Activated T-helper 2 cell treated with anti-CD3 and anti-CD28 coated beads, Interferon-gamma antibody, Interleukin-2, Interleukin-4, amounts not matched to agents 10 μg/mL and 5 μg/mL and 100 μg/mL, durations not matched to agents 14 hours and 24 hours and 36 hours (primary cell): Measurements from ENCODE around the gene MATR3. TPM values are rescaled to one million over a fixed set of nuclear protein-coding genes. Genes with fewer than 3 reads are reported as not detected.

ENCODE experiments used
- DNase-seq: peaks from one replicate; pipeline ENCODE4 v3.0.0; 2021; ENCODE audit warnings: low spot score
- H3K27ac Mint-ChIP-seq: one replicate; pipeline ENCODE4 v1.8.0; 2021; ENCODE audit warnings: mixed read lengths
- H3K27me3 Mint-ChIP-seq: one replicate; pipeline ENCODE4 v1.8.0; 2021; ENCODE audit warnings: low read depth, mixed read lengths
- H3K36me3 Mint-ChIP-seq: one replicate; pipeline ENCODE4 v1.8.0; 2021; ENCODE audit warnings: low read depth, mixed read lengths
- H3K4me1 Mint-ChIP-seq: one replicate; pipeline ENCODE4 v1.8.0; 2021; ENCODE audit warnings: low read depth, mixed read lengths
- H3K4me3 Mint-ChIP-seq: one replicate; pipeline ENCODE4 v1.8.0; 2021; ENCODE audit warnings: low read depth, mild to moderate bottlenecking, moderate library complexity, mixed read lengths
- H3K9me3 Mint-ChIP-seq: one replicate; pipeline ENCODE4 v1.8.0; 2021; ENCODE audit warnings: mixed read lengths
- intact Hi-C: fragments of 100-400 bp; cut with micrococcal nuclease; formaldehyde crosslinking; loops from one replicate; pipeline ENCODE4 v1.15.1; 2023
- total RNA-seq: library from RNA; stranded (reverse); gene quantifications from 2 replicates; pipeline ENCODE4 v1.2.3, GENCODE V29; 2022

MATR3 gene
- total RNA-seq, 1 donor from 2014 or later, result 259 TPM

DNA sequence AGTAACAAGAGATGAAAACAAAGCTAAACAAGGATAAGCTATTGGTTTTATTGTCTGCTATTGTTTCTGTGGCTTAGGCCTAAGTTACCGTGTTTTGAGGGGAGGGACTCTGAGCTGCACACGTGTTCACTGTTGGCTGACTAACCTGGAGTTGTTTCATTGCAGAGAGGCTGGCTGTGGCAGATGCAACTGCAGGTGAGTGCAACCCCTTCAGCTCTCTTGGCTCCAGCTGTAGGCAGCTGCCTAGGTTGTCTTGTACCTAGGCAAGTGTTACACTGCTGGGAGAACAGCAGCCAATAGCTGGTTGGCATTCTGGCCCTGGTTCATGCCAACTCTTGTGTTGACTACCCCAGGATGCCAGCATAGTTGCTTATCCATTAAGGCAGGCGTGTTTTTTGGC is 17.6 kb upstream of the MATR3 start:
- intact Hi-C loops, result loop anchor here (2.0 to 10.0 kb wide), 2 partner anchors 17 to 811 kb away; partner anchors contain the start of genes EGR1 and MATR3
- no peak for DNase-seq

DNA sequence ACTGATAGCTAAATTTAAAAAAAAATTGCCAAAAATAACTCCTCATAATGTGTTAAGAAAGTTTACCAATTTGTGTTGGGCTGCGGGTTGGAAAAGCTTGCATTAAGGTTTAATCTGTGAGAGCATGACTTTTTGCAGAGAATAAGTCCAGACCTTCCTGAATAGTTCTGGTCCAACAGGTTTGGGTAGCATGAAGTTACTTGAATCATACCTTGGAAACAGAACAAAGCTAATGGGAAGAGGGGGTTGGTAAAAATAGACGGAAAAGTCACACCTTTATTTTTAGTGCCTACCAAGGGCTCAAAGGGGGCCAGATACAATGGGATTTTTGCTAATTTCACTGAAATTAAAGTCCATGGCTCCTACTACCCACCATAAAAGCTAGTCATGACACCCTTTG is 17.1 kb upstream of the MATR3 start:
- H3K4me3 Mint-ChIP-seq, result peak overlapping the region; percentile 94
- no peaks in the 10 kb centered on the region for H3K27me3 Mint-ChIP-seq
- no peak for DNase-seq
- H3K9me3 Mint-ChIP-seq, result no peaks in the 10 kb centered on the region
- peaks cover 48% of the 10 kb centered on the region for H3K4me1 Mint-ChIP-seq
- peak overlapping the region; percentile 43 for H3K27ac Mint-ChIP-seq
- H3K36me3 Mint-ChIP-seq, result peaks cover 62% of the 10 kb centered on the region
- intact Hi-C loops, result loop anchor here (10.0 kb wide), 1 partner anchor 812 kb away; the partner anchor contains the start of gene EGR1

More for the DNA sequence above, 17.6 kb upstream of the MATR3 start:
- Mint-ChIP-seq H3K4me3 (peak overlapping the region; percentile 94), H3K4me1 (peaks cover 51% of the 10 kb centered on the region), H3K27ac (peak overlapping the region; percentile 43), H3K9me3 (no peaks in the 10 kb centered on the region), H3K27me3 (no peaks in the 10 kb centered on the region), H3K36me3 (peaks cover 61% of the 10 kb centered on the region)

DNA sequence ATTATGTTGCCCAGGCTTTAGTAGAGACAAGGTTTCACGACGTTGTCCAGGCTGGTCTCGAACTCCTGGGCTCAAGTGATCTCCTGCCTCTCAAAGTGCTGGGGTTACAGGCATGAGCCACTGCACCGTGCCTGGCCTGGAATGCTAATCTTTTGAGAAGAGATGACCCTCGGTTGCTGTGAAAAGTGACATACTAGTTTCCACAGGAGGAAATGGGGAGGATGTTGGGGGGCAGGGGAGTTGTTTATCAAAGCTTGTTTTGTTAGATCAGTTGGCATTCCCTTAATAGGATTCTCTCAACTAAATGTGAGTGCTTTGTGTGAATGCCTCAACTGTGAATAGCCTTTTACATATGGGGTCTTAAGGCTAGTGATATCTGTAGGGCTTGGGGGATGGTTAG is 16.4 kb upstream of the MATR3 start:
- Mint-ChIP-seq H3K27me3 (no peaks in the 10 kb centered on the region), H3K36me3 (peaks cover 70% of the 10 kb centered on the region), H3K9me3 (no peaks in the 10 kb centered on the region), H3K4me3 (peak overlapping the region; percentile 54), H3K4me1 (peaks cover 44% of the 10 kb centered on the region), H3K27ac (peak overlapping the region; percentile 74)
- no peak for DNase-seq
- intact Hi-C loops, result loop anchor here (10.0 kb wide), 1 partner anchor 812 kb away; the partner anchor contains the start of gene EGR1

- DNase-seq, result no peak
- no peaks in the 10 kb centered on the region for H3K9me3 Mint-ChIP-seq
- no peaks in the 10 kb centered on the region for H3K27me3 Mint-ChIP-seq
- H3K27ac Mint-ChIP-seq, result no peak overlapping the region
- H3K4me3 Mint-ChIP-seq, result no peak overlapping the region
- intact Hi-C loops, result loop anchor here (10.0 kb wide), 1 partner anchor 814 kb away; the partner anchor contains the start of gene EGR1
- peaks cover 84% of the 10 kb centered on the region for H3K36me3 Mint-ChIP-seq
- peaks cover 35% of the 10 kb centered on the region for H3K4me1 Mint-ChIP-seq
Observed at GRCh38 chr5:139278540-139279274, 14.8 kb upstream of the MATR3 start.

DNA sequence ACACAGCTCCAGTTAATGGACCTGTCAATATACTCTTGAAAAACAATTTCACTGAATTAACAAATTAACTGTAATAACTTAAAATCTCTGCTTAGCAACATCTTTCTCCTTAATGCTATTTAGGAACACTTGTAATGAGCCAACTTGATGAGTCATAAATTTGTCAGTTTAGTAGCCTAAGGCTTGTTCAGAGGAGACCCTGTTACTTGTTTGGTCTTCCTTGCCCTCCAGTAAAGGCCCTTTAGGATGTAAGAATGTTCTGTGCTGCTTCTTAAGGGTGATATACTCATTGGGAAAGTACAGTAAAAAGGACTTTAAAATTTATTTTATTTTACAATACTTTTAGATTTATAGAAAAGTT is 11.4 kb upstream of the MATR3 start:
- no peak overlapping the region for H3K27ac Mint-ChIP-seq
- H3K4me1 Mint-ChIP-seq, result peaks cover 23% of the 10 kb centered on the region
- H3K36me3 Mint-ChIP-seq, result peaks cover 85% of the 10 kb centered on the region
- H3K4me3 Mint-ChIP-seq, result no peak overlapping the region
- H3K27me3 Mint-ChIP-seq, result no peaks in the 10 kb centered on the region
- no peak for DNase-seq
- no peaks in the 10 kb centered on the region for H3K9me3 Mint-ChIP-seq
- intact Hi-C loops, result no loop called here

GRCh38 chr5:139283252-139284166 is 10.0 kb upstream of the MATR3 start:
- intact Hi-C loops, result no loop called here
- peaks cover 85% of the 10 kb centered on the region for H3K36me3 Mint-ChIP-seq
- H3K9me3 Mint-ChIP-seq, result no peaks in the 10 kb centered on the region
- H3K27me3 Mint-ChIP-seq, result no peaks in the 10 kb centered on the region
- H3K4me1 Mint-ChIP-seq, result peaks cover 19% of the 10 kb centered on the region
- no peak overlapping the region for H3K27ac Mint-ChIP-seq
- DNase-seq, result no peak
- no peak overlapping the region for H3K4me3 Mint-ChIP-seq

DNA sequence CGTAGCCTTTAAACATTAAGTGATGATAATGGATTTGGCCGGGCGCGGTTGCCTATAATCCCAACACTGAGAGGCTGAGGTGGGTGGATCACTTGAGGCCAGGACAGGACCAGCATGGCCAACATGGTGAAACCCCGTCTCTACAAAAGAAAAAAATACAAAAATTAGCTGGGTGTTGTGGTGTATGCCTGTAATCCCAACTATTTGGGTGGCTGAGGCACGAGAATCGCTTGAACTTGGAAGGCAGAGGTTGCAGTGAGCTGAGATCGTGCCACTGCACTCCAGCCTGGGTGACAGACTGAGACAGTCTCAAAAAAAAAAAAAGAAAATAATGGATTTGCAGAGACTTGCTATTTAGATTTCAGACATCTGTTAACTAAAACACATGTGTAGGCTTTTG is 9.2 kb upstream of the MATR3 start:
- Mint-ChIP-seq H3K36me3 (peaks cover 78% of the 10 kb centered on the region), H3K4me1 (peaks cover 15% of the 10 kb centered on the region), H3K4me3 (no peak overlapping the region), H3K27me3 (no peaks in the 10 kb centered on the region), H3K27ac (no peak overlapping the region), H3K9me3 (no peaks in the 10 kb centered on the region)
- DNase-seq, result no peak
- intact Hi-C loops, result no loop called here

DNA sequence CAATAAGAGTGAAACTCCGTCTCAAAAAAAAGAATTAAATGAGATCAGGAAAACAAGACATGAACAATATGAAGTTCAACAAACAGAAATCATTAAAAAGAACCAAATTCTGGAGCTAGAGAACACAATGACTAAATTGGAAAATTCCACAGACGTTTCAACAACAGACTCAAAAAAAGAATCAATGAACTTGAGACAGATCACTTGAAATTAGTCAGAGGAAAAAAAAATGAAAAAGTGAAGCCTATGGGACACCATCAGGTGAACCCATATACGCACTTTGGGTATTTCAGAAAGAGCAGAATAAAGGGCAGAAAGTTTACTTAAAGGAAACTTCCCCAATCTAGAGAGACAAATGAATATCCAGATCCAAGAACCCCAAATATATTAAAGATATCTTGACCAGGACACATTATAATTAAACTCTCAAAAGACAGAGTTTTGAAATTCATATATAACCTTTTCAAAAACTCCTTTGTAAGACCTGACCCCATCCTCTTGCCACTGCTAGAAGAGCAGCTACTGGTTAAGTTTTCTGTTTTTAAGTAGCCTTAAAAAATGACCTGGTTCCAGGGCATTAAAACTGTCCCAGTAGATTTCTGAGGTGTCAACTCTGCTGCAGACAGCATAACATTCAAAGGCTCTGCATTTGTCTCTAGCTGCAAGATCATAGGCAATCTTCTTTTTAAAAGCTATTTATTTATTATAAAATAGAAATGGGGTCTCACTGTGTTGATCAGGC is 7.7 kb upstream of the MATR3 start:
- H3K9me3 Mint-ChIP-seq, result no peaks in the 10 kb centered on the region
- H3K27me3 Mint-ChIP-seq, result no peaks in the 10 kb centered on the region
- H3K36me3 Mint-ChIP-seq, result peaks cover 75% of the 10 kb centered on the region
- DNase-seq, result no peak
- H3K27ac Mint-ChIP-seq, result no peak overlapping the region
- H3K4me3 Mint-ChIP-seq, result no peak overlapping the region
- peaks cover 9% of the 10 kb centered on the region for H3K4me1 Mint-ChIP-seq
- intact Hi-C loops, result no loop called here

- intact Hi-C loops, result no loop called here
- peaks cover 61% of the 10 kb centered on the region for H3K36me3 Mint-ChIP-seq
- DNase-seq, result no peak
- H3K27me3 Mint-ChIP-seq, result no peaks in the 10 kb centered on the region
- no peak overlapping the region for H3K4me3 Mint-ChIP-seq
- H3K27ac Mint-ChIP-seq, result no peak overlapping the region
- H3K4me1 Mint-ChIP-seq, result peaks cover 9% of the 10 kb centered on the region
- H3K9me3 Mint-ChIP-seq, result no peaks in the 10 kb centered on the region
Observed at GRCh38 chr5:139287890-139288635, 5.5 kb upstream of the MATR3 start.

DNA sequence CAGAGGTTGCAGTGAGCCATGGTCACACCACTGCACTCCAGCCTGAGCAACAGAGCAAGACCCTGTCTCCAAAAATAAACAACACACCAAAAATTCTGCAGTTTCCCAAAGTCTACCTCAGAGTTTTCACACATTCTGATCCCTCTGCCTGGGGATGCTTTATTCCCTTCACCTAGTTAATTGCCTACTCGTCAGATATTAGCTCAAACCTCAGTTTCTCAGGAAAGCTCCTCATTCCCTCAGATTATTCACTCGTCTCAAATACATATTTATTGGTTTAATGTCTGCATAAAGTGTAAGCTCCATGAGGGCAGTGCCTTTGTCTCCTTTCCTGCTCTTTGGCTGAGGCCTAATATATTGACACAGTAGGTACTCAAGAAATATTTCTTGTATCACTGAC is 2.5 kb upstream of the MATR3 start:
- H3K4me1 Mint-ChIP-seq, result peaks cover 13% of the 10 kb centered on the region
- no peaks in the 10 kb centered on the region for H3K9me3 Mint-ChIP-seq
- intact Hi-C loops, result loop anchor here (10.0 kb wide), 3 partner anchors 274 to 956 kb away; partner anchors contain the start of genes CDC25C, ETF1, FAM53C and UBE2D2
- H3K27ac Mint-ChIP-seq, result no peak overlapping the region
- H3K36me3 Mint-ChIP-seq, result peaks cover 50% of the 10 kb centered on the region
- no peak for DNase-seq
- H3K4me3 Mint-ChIP-seq, result no peak overlapping the region
- no peaks in the 10 kb centered on the region for H3K27me3 Mint-ChIP-seq

GRCh38 chr5:139293202-139293506 is 386 bp upstream of the MATR3 start:
- no peak for DNase-seq
- peaks cover 43% of the 10 kb centered on the region for H3K36me3 Mint-ChIP-seq
- H3K4me3 Mint-ChIP-seq, result peak overlapping the region; percentile 91
- H3K27ac Mint-ChIP-seq, result peak overlapping the region; percentile 97
- H3K9me3 Mint-ChIP-seq, result no peaks in the 10 kb centered on the region
- H3K4me1 Mint-ChIP-seq, result peaks cover 29% of the 10 kb centered on the region
- intact Hi-C loops, result loop anchor here (1.0 to 10.0 kb wide), 6 partner anchors 18 to 958 kb away; partner anchors contain the start of genes CDC25C, ETF1, FAM53C and PAIP2
- H3K27me3 Mint-ChIP-seq, result no peaks in the 10 kb centered on the region
